Activated CD4-positive, alpha-beta memory T cell treated with anti-CD3 and anti-CD28 coated beads, Interleukin-2, amount 10 ng/mL, durations not matched to agents 7 days and 5 days (primary cell): ENCODE results near the gene DCLK1. TPM values are rescaled to one million over a fixed set of nuclear protein-coding genes. Genes with fewer than 3 reads are reported as not detected.
"Not testable (repeated sequence)": the region's sequence is repeated elsewhere in the genome, so short reads cannot be mapped to it uniquely, and the experiment has no call there.

Experiments used
- CTCF ChIA-PET: fragments of 350-600 bp; sonication (Branson Sonifier 250); formaldehyde crosslinking; loops from one replicate; lab custom pipeline; 2021; ENCODE audit warnings: antibody characterized with exemption, inconsistent platforms; lab: Charles Lee
- POLR2A ChIA-PET: fragments of 350-600 bp; sonication (Branson Sonifier 250); formaldehyde crosslinking; loops from one replicate; lab custom pipeline; 2021; ENCODE audit warnings: antibody characterized with exemption; lab: Charles Lee
- DNase-seq: peaks from one replicate; pipeline ENCODE4 v3.0.0-alpha.2; 2020
- H3K27ac Mint-ChIP-seq: one replicate; pipeline ENCODE4 v1.8.0; 2021; ENCODE audit warnings: mild to moderate bottlenecking, mixed read lengths
- H3K27me3 Mint-ChIP-seq: one replicate; pipeline ENCODE4 v1.8.0; 2021; ENCODE audit warnings: mixed read lengths
- H3K36me3 Mint-ChIP-seq: one replicate; pipeline ENCODE4 v1.8.0; 2021; ENCODE audit warnings: low read depth, mixed read lengths
- H3K4me1 Mint-ChIP-seq: one replicate; pipeline ENCODE4 v1.8.0; 2021; ENCODE audit warnings: mixed read lengths
- H3K4me3 Mint-ChIP-seq: one replicate; pipeline ENCODE4 v1.8.0; 2021; ENCODE audit warnings: mild to moderate bottlenecking, mixed read lengths
- H3K9me3 Mint-ChIP-seq: one replicate; pipeline ENCODE4 v1.8.0; 2021; ENCODE audit warnings: mixed read lengths
- total RNA-seq, 2 experiments: library from RNA; stranded (reverse); gene quantifications; one replicate each; pipeline ENCODE4 v1.2.3, GENCODE V29; 2021

DCLK1 gene
- total RNA-seq, 2 experiments from 2014 or later, result not detected

GRCh38 chr13:36125841-36126240 is 5.3 kb downstream of the DCLK1 start:
- H3K4me1 Mint-ChIP-seq, result no peaks in the 10 kb centered on the region
- H3K27me3 Mint-ChIP-seq, result peaks cover 14% of the 10 kb centered on the region
- ChIA-PET POLR2A (no interaction called here), CTCF (no interaction called here)
- H3K9me3 Mint-ChIP-seq, result peaks cover 3% of the 10 kb centered on the region
- H3K4me3 Mint-ChIP-seq, result no peak overlapping the region
- H3K36me3 Mint-ChIP-seq, result no peaks in the 10 kb centered on the region
- H3K27ac Mint-ChIP-seq, result no peak overlapping the region
- no peak for DNase-seq

GRCh38 chr13:36124236-36124822 is 6.9 kb downstream of the DCLK1 start:
- ChIA-PET POLR2A (no interaction called here), CTCF (no interaction called here)

GRCh38 chr13:36115306-36115705 is 15.9 kb downstream of the DCLK1 start:
- no peak overlapping the region for H3K4me3 Mint-ChIP-seq
- H3K27ac Mint-ChIP-seq, result no peak overlapping the region
- no peaks in the 10 kb centered on the region for H3K9me3 Mint-ChIP-seq
- ChIA-PET CTCF (no interaction called here), POLR2A (no interaction called here)
- no peak for DNase-seq
- no peaks in the 10 kb centered on the region for H3K36me3 Mint-ChIP-seq
- H3K27me3 Mint-ChIP-seq, result no peaks in the 10 kb centered on the region
- no peaks in the 10 kb centered on the region for H3K4me1 Mint-ChIP-seq

More at GRCh38 chr13:36124236-36124822, 6.9 kb downstream of the DCLK1 start:
- no peaks in the 10 kb centered on the region for H3K36me3 Mint-ChIP-seq
- H3K9me3 Mint-ChIP-seq, result peaks cover 3% of the 10 kb centered on the region
- peaks cover 3% of the 10 kb centered on the region for H3K27me3 Mint-ChIP-seq
- no peaks in the 10 kb centered on the region for H3K4me1 Mint-ChIP-seq
- H3K4me3 Mint-ChIP-seq, result no peak overlapping the region
- DNase-seq, result no peak
- no peak overlapping the region for H3K27ac Mint-ChIP-seq

GRCh38 chr13:36114233-36114632 is 16.9 kb downstream of the DCLK1 start:
- Mint-ChIP-seq H3K36me3 (no peaks in the 10 kb centered on the region), H3K4me3 (no peak overlapping the region), H3K27ac (no peak overlapping the region), H3K27me3 (no peaks in the 10 kb centered on the region), H3K9me3 (no peaks in the 10 kb centered on the region), H3K4me1 (no peaks in the 10 kb centered on the region)
- DNase-seq, result no peak
- ChIA-PET CTCF (no interaction called here), POLR2A (no interaction called here)

GRCh38 chr13:36108954-36109353 is 22.2 kb downstream of the DCLK1 start:
- DNase-seq, result no peak
- Mint-ChIP-seq H3K9me3 (no peaks in the 10 kb centered on the region), H3K4me3 (no peak overlapping the region), H3K27me3 (no peaks in the 10 kb centered on the region), H3K36me3 (no peaks in the 10 kb centered on the region), H3K27ac (no peak overlapping the region), H3K4me1 (no peaks in the 10 kb centered on the region)
- CTCF ChIA-PET, result no interaction called here
- POLR2A ChIA-PET, result no interaction called here

- H3K9me3 Mint-ChIP-seq, result no peaks in the 10 kb centered on the region
- H3K4me3 Mint-ChIP-seq, result no peak overlapping the region
- no peaks in the 10 kb centered on the region for H3K4me1 Mint-ChIP-seq
- H3K36me3 Mint-ChIP-seq, result no peaks in the 10 kb centered on the region
- POLR2A ChIA-PET, result no interaction called here
- no peak for DNase-seq
- CTCF ChIA-PET, result no interaction called here
- no peak overlapping the region for H3K27ac Mint-ChIP-seq
- H3K27me3 Mint-ChIP-seq, result no peaks in the 10 kb centered on the region
Observed at GRCh38 chr13:36108342-36108741, 22.8 kb downstream of the DCLK1 start.

GRCh38 chr13:36107521-36107920 is 23.7 kb downstream of the DCLK1 start:
- H3K4me1 Mint-ChIP-seq, result no peaks in the 10 kb centered on the region
- ChIA-PET POLR2A (no interaction called here), CTCF (no interaction called here)
- H3K27ac Mint-ChIP-seq, result no peak overlapping the region
- no peaks in the 10 kb centered on the region for H3K27me3 Mint-ChIP-seq
- H3K4me3 Mint-ChIP-seq, result no peak overlapping the region
- no peaks in the 10 kb centered on the region for H3K9me3 Mint-ChIP-seq
- no peaks in the 10 kb centered on the region for H3K36me3 Mint-ChIP-seq
- DNase-seq, result no peak

- H3K9me3 Mint-ChIP-seq, result no peaks in the 10 kb centered on the region
- H3K36me3 Mint-ChIP-seq, result no peaks in the 10 kb centered on the region
- ChIA-PET CTCF (interaction anchor here (1.2 kb wide), 1 partner anchor 170 kb away, joined by 3 read pairs; no protein-coding TSS in a partner anchor), POLR2A (no interaction called here)
- H3K27ac Mint-ChIP-seq, result no peak overlapping the region
- H3K4me1 Mint-ChIP-seq, result no peaks in the 10 kb centered on the region
- H3K27me3 Mint-ChIP-seq, result no peaks in the 10 kb centered on the region
- DNase-seq, result no peak
- no peak overlapping the region for H3K4me3 Mint-ChIP-seq
Observed at GRCh38 chr13:36105726-36106125, 25.5 kb downstream of the DCLK1 start.

GRCh38 chr13:36102721-36103120 is 28.5 kb downstream of the DCLK1 start:
- H3K9me3 Mint-ChIP-seq, result no peaks in the 10 kb centered on the region
- H3K4me3 Mint-ChIP-seq, result no peak overlapping the region
- H3K27me3 Mint-ChIP-seq, result no peaks in the 10 kb centered on the region
- no peaks in the 10 kb centered on the region for H3K36me3 Mint-ChIP-seq
- CTCF ChIA-PET, result no interaction called here
- DNase-seq, result no peak
- POLR2A ChIA-PET, result no interaction called here
- no peak overlapping the region for H3K27ac Mint-ChIP-seq
- H3K4me1 Mint-ChIP-seq, result no peaks in the 10 kb centered on the region

GRCh38 chr13:36101907-36102306 is 29.3 kb downstream of the DCLK1 start:
- CTCF ChIA-PET, result not testable (repeated sequence)

GRCh38 chr13:36101157-36101556 is 30.0 kb downstream of the DCLK1 start:
- ChIA-PET CTCF (no interaction called here), POLR2A (no interaction called here)
- DNase-seq, result no peak
- Mint-ChIP-seq H3K36me3 (no peaks in the 10 kb centered on the region), H3K27me3 (no peaks in the 10 kb centered on the region), H3K9me3 (no peaks in the 10 kb centered on the region), H3K4me3 (no peak overlapping the region), H3K27ac (no peak overlapping the region), H3K4me1 (no peaks in the 10 kb centered on the region)

More at GRCh38 chr13:36101907-36102306, 29.3 kb downstream of the DCLK1 start:
- H3K36me3 Mint-ChIP-seq, H3K4me3 Mint-ChIP-seq, H3K27ac Mint-ChIP-seq, POLR2A ChIA-PET, H3K9me3 Mint-ChIP-seq, H3K4me1 Mint-ChIP-seq, H3K27me3 Mint-ChIP-seq, DNase-seq: not testable (repeated sequence)

GRCh38 chr13:36098080-36098479 is 33.1 kb downstream of the DCLK1 start:
- no peak overlapping the region for H3K27ac Mint-ChIP-seq
- H3K4me1 Mint-ChIP-seq, result no peaks in the 10 kb centered on the region
- no peaks in the 10 kb centered on the region for H3K27me3 Mint-ChIP-seq
- no peaks in the 10 kb centered on the region for H3K9me3 Mint-ChIP-seq
- DNase-seq, result no peak
- no peaks in the 10 kb centered on the region for H3K36me3 Mint-ChIP-seq
- ChIA-PET CTCF (no interaction called here), POLR2A (no interaction called here)
- H3K4me3 Mint-ChIP-seq, result no peak overlapping the region

GRCh38 chr13:36096461-36097416 is 34.4 kb downstream of the DCLK1 start:
- ChIA-PET POLR2A (no interaction called here), CTCF (interaction anchor here (0.5 kb wide), 1 partner anchor 137 kb away, joined by 3 read pairs; no protein-coding TSS in a partner anchor)
- Mint-ChIP-seq H3K4me3 (no peak overlapping the region), H3K27me3 (no peaks in the 10 kb centered on the region), H3K9me3 (no peaks in the 10 kb centered on the region), H3K4me1 (no peaks in the 10 kb centered on the region), H3K27ac (no peak overlapping the region), H3K36me3 (no peaks in the 10 kb centered on the region)
- DNase-seq, result no peak
